ENCODE results near the gene ANKRD12. TPM values are rescaled to one million over a fixed set of nuclear protein-coding genes. Genes with fewer than 3 reads are reported as not detected.

ANKRD12 gene
- total and polyA plus RNA-seq, 7 experiments from 2014 or later = 48.7 to 274 (median 154) TPM

Other genes starting within 250 kb of the ANKRD12 start
- gene NDUFV2, start 34.1 kb upstream of the ANKRD12 start, total RNA-seq = 100 to 1,000 TPM; 127 to 198 (median 171) TPM
- 100 to 1,000 TPM; 140 to 190 TPM for gene NDUFV2, start 34.1 kb upstream of the ANKRD12 start, polyA plus RNA-seq
- 1 to 10 TPM; 2.4 to 7.6 (median 5.8) TPM for gene TWSG1, start 198.0 kb downstream of the ANKRD12 start, total RNA-seq
- 1 to 10 TPM; 3.9 to 5.0 TPM for gene TWSG1, start 198.0 kb downstream of the ANKRD12 start, polyA plus RNA-seq

All from naive thymus-derived CD4-positive, alpha-beta T cell (primary cell).